ENCODE measurements around the gene C1orf21.

Gene C1orf21

GRCh38 chr1:184387476-184388318 is 868 bp downstream of the C1orf21 start:
- peak in 1 of 2 donors; percentile 33 for DNase-seq

- peak; percentile 31 to 38 for DNase-seq
Observed at GRCh38 chr1:184388319-184388889, 1.6 kb downstream of the C1orf21 start.

GRCh38 chr1:184388971-184389370 is 2.1 kb downstream of the C1orf21 start:
- DNase-seq: no peak

- DNase-seq: no peak
Observed at GRCh38 chr1:184389446-184389845, 2.6 kb downstream of the C1orf21 start.

GRCh38 chr1:184390889-184391288 is 4.1 kb downstream of the C1orf21 start:
- DNase-seq: no peak

- no peak for DNase-seq
Observed at GRCh38 chr1:184392067-184392466, 5.2 kb downstream of the C1orf21 start.

GRCh38 chr1:184392779-184393522 is 6.1 kb downstream of the C1orf21 start:
- no peak for DNase-seq

- no peak for DNase-seq
Observed at GRCh38 chr1:184393962-184394361, 7.1 kb downstream of the C1orf21 start.

- no peak for DNase-seq
Observed at GRCh38 chr1:184395370-184395769, 8.5 kb downstream of the C1orf21 start.

- DNase-seq: no peak
Observed at GRCh38 chr1:184395937-184396480, 9.2 kb downstream of the C1orf21 start.

- no peak for DNase-seq
Observed at GRCh38 chr1:184399192-184399847, 12.5 kb downstream of the C1orf21 start.

GRCh38 chr1:184403961-184404726 is 17.3 kb downstream of the C1orf21 start:
- DNase-seq: no peak

- no peak for DNase-seq
Observed at GRCh38 chr1:184404727-184405027, 17.8 kb downstream of the C1orf21 start.

GRCh38 chr1:184405094-184405800 is 18.4 kb downstream of the C1orf21 start:
- DNase-seq: no peak

GRCh38 chr1:184405801-184406142 is 18.9 kb downstream of the C1orf21 start:
- no peak for DNase-seq

GRCh38 chr1:184406479-184406878 is 19.6 kb downstream of the C1orf21 start:
- DNase-seq: no peak

GRCh38 chr1:184407816-184408510 is 21.1 kb downstream of the C1orf21 start:
- DNase-seq: no peak

GRCh38 chr1:184408580-184408979 is 21.8 kb downstream of the C1orf21 start:
- no peak for DNase-seq

GRCh38 chr1:184409011-184409410 is 22.2 kb downstream of the C1orf21 start:
- DNase-seq: peak in 1 of 2 donors; percentile 15

- DNase-seq: no peak
Observed at GRCh38 chr1:184412472-184412871, 25.6 kb downstream of the C1orf21 start.

GRCh38 chr1:184416481-184416880 is 29.7 kb downstream of the C1orf21 start:
- no peak for DNase-seq

Data from inflammatory macrophage treated with lipopolysaccharide for 1 hour (primary cell).